H1 (cell line): ENCODE results near the gene CST5. TPM values are rescaled to one million over a fixed set of nuclear protein-coding genes. Genes with fewer than 3 reads are reported as not detected.

Experiments
- CTCF ChIA-PET: fragments of 300-600 bp; sonication (Branson Sonifier 250); formaldehyde crosslinking; loops from one replicate; lab custom pipeline; 2021; ENCODE audit not compliant: partially characterized antibody; lab: Charles Lee
- POLR2A ChIA-PET: fragments of 300-600 bp; sonication (Branson Sonifier 250); formaldehyde crosslinking; loops from one replicate; lab custom pipeline; 2021; ENCODE audit warnings: inconsistent platforms; ENCODE audit not compliant: partially characterized antibody; lab: Charles Lee
- DNase-seq, 2 experiments: peaks; one replicate each; pipeline versions ENCODE4 v3.0.0 to v3.0.0-alpha.2; 2010 to 2022; ENCODE audit warnings: low spot score in 2 of 2, low read depth in 1 of 2, mixed read lengths in 1 of 2
- FAIRE-seq: peaks from 2 replicates; lab custom pipeline; 2011; peaks lifted over from hg19 to GRCh38; lab: Jason Lieb, UNC
- H2AFZ ChIP-seq: 2 replicates; pipeline ENCODE4 v1.8.1; 2012; ENCODE audit warnings: low read length, inconsistent platforms
- H2AK5ac ChIP-seq: 2 replicates; pipeline ENCODE4 v1.6.1; 2013; ENCODE audit warnings: low read depth, low read length
- H2BK120ac ChIP-seq: replicated peaks from 2 replicates; pipeline ENCODE3; 2013; ENCODE audit warnings: low read depth, low read length, inconsistent platforms
- H2BK12ac ChIP-seq: 2 replicates; pipeline ENCODE4 v1.6.1; 2013; ENCODE audit warnings: low read depth, low read length
- H2BK15ac ChIP-seq: 2 replicates; pipeline ENCODE4 v1.6.1; 2013; ENCODE audit warnings: low read length
- H2BK20ac ChIP-seq: 2 replicates; pipeline ENCODE4 v1.6.1; 2013; ENCODE audit warnings: low read length
- H2BK5ac ChIP-seq: 2 replicates; pipeline ENCODE4 v1.6.1; 2013; ENCODE audit warnings: low read depth, low read length
- H3K14ac ChIP-seq: 2 replicates; pipeline ENCODE4 v1.6.1; 2013; ENCODE audit warnings: inconsistent platforms; ENCODE audit not compliant: insufficient read length
- H3K18ac ChIP-seq: 2 replicates; pipeline ENCODE4 v1.6.1; 2013; ENCODE audit warnings: low read length; ENCODE audit errors: extremely low read depth
- H3K23ac ChIP-seq: 2 replicates; pipeline ENCODE4 v1.6.1; 2013; ENCODE audit warnings: inconsistent platforms; ENCODE audit not compliant: insufficient read length
- H3K23me2 ChIP-seq: 2 replicates; pipeline ENCODE4 v1.6.1; 2013; ENCODE audit warnings: low read depth, low read length
- H3K27ac ChIP-seq: 2 replicates; pipeline ENCODE4 v1.6.1; 2011; ENCODE audit warnings: low read depth, low read length, inconsistent platforms
- H3K27me3 ChIP-seq, 4 experiments: replicated peaks in 1 of 4; 1 replicate in 1 of 4; 2 replicates in 3 of 4; pipeline versions ENCODE4 v1.6.1 to v1.8.1; 2011 to 2013; ENCODE audit warnings: low read length in 3 of 4, mild to moderate bottlenecking in 3 of 4, inconsistent platforms in 2 of 4, mixed read lengths in 2 of 4, moderate library complexity in 1 of 4; ENCODE audit not compliant: control insufficient read depth in 3 of 4, insufficient read depth in 3 of 4; ENCODE audit errors: extremely low read depth in 1 of 4
- H3K36me3 ChIP-seq, 4 experiments: 2 replicates each; pipeline versions ENCODE4 v1.6.1 to v1.8.1; 2011 to 2013; ENCODE audit warnings: mild to moderate bottlenecking in 4 of 4, low read length in 3 of 4, moderate library complexity in 2 of 4, control low read depth in 1 of 4, inconsistent platforms in 1 of 4; ENCODE audit not compliant: insufficient read depth in 4 of 4, control insufficient read depth in 2 of 4
- H3K4ac ChIP-seq: replicated peaks from 2 replicates; pipeline ENCODE3; 2013; ENCODE audit warnings: low read length, low read depth, mixed read lengths, inconsistent platforms; ENCODE audit not compliant: insufficient read length
- H3K4me1 ChIP-seq, 4 experiments: replicated peaks in 1 of 4; 1 replicate in 1 of 4; 2 replicates in 3 of 4; pipeline versions ENCODE4 v1.6.1 to v1.8.1; 2011 to 2013; ENCODE audit warnings: low read length in 3 of 4, inconsistent platforms in 2 of 4, mixed read lengths in 1 of 4; ENCODE audit not compliant: insufficient read depth in 4 of 4, control insufficient read depth in 3 of 4
- H3K4me2 ChIP-seq, 2 experiments: 2 replicates each; pipeline versions ENCODE4 v1.6.1 to v1.8.1; 2011 to 2013; ENCODE audit warnings: low read depth in 2 of 2, low read length in 2 of 2, control low read depth in 1 of 2, inconsistent platforms in 1 of 2, mild to moderate bottlenecking in 1 of 2; ENCODE audit not compliant: insufficient read depth in 1 of 2
- H3K4me3 ChIP-seq, 4 experiments: fragments of 200-600, 300-600 bp in 1 of 4; sonication (generic), shearing (Covaris generic), sonication (Bioruptor Twin) in 1 of 4; 2 replicates each; pipeline versions ENCODE4 v1.5.1 to v1.8.1; 2011 to 2016; ENCODE audit warnings: low read length in 4 of 4, low read depth in 3 of 4, control low read depth in 2 of 4, inconsistent platforms in 2 of 4, mild to moderate bottlenecking in 2 of 4, mixed read lengths in 1 of 4, moderate library complexity in 1 of 4; ENCODE audit not compliant: insufficient read depth in 2 of 4; ENCODE audit errors: extremely low read depth in 1 of 4
- H3K56ac ChIP-seq: replicated peaks from 2 replicates; pipeline ENCODE3; 2013; ENCODE audit warnings: low read depth, mild to moderate bottlenecking, mixed read lengths, low read length, inconsistent platforms; ENCODE audit not compliant: insufficient read length
- H3K79me1 ChIP-seq: 2 replicates; pipeline ENCODE4 v1.6.1; 2013; ENCODE audit warnings: low read depth, low read length, control low read depth
- H3K79me2 ChIP-seq, 2 experiments: 2 replicates each; pipeline versions ENCODE4 v1.6.1 to v1.8.1; 2012 to 2013; ENCODE audit warnings: low read length in 2 of 2, mild to moderate bottlenecking in 2 of 2, inconsistent platforms in 1 of 2; ENCODE audit not compliant: insufficient read depth in 2 of 2, control insufficient read depth in 1 of 2
- H3K9ac ChIP-seq, 4 experiments: replicated peaks in 1 of 4; 1 replicate in 1 of 4; 2 replicates in 3 of 4; pipeline versions ENCODE4 v1.6.1 to v1.8.1; 2011 to 2013; ENCODE audit warnings: low read depth in 3 of 4, low read length in 3 of 4, control low read depth in 2 of 4, mild to moderate bottlenecking in 2 of 4, moderate library complexity in 2 of 4, inconsistent platforms in 1 of 4; ENCODE audit errors: extremely low read depth in 1 of 4
- H3K9me3 ChIP-seq, 2 experiments: 2 replicates each; pipeline versions ENCODE4 v1.6.1 to v1.8.1; 2012 to 2013; ENCODE audit warnings: mild to moderate bottlenecking in 2 of 2, moderate library complexity in 2 of 2, control low read depth in 1 of 2, inconsistent platforms in 1 of 2, low read depth in 1 of 2, low read length in 1 of 2, mixed read lengths in 1 of 2; ENCODE audit not compliant: insufficient read depth in 2 of 2
- H4K20me1 ChIP-seq, 2 experiments: replicated peaks in 1 of 2; 2 replicates each; pipeline versions ENCODE3 to v1.8.1; 2011 to 2013; ENCODE audit warnings: inconsistent platforms in 2 of 2, low read length in 2 of 2, mild to moderate bottlenecking in 1 of 2; ENCODE audit not compliant: insufficient read depth in 2 of 2, control insufficient read depth in 1 of 2
- H4K5ac ChIP-seq: 2 replicates; pipeline ENCODE4 v1.6.1; 2013; ENCODE audit warnings: low read length, low read depth, mixed read lengths, inconsistent platforms; ENCODE audit not compliant: insufficient read length
- H4K8ac ChIP-seq: 2 replicates; pipeline ENCODE4 v1.8.0; 2013; ENCODE audit warnings: mild to moderate bottlenecking, moderate library complexity, low read length, inconsistent platforms; ENCODE audit not compliant: insufficient read depth; ENCODE audit errors: extremely low read depth
- H4K91ac ChIP-seq: replicated peaks from 2 replicates; pipeline ENCODE3; 2013; ENCODE audit warnings: low read length, mixed read lengths, inconsistent platforms; ENCODE audit not compliant: insufficient read length
- ASH2L ChIP-seq: fragments of 200-600, 300-600 bp; sonication (generic); IDR thresholded peaks from one replicate; pipeline ENCODE4 v1.7.1; 2017; ENCODE audit warnings: low read length
- CBX5 ChIP-seq: fragments of 300-800, 300-1000 bp; sonication (generic); IDR thresholded peaks from 2 replicates; pipeline ENCODE4 v1.7.1; 2016; ENCODE audit warnings: antibody characterized with exemption, low read length, low read depth
- CBX8 ChIP-seq: fragments of 300-800, 300-1000 bp; sonication (generic); IDR thresholded peaks from 2 replicates; pipeline ENCODE4 v1.7.1; 2016; ENCODE audit warnings: low read depth, low read length, borderline replicate concordance
- CTBP2 ChIP-seq: IDR thresholded peaks from 2 replicates; pipeline ENCODE4 v1.7.0; 2011; ENCODE audit warnings: borderline replicate concordance, mild to moderate bottlenecking, moderate library complexity, mixed read lengths, low read length; ENCODE audit not compliant: insufficient read depth, insufficient read length
- EGR1 ChIP-seq: IDR thresholded peaks from 2 replicates; pipeline ENCODE4 v1.6.1; 2011; ENCODE audit warnings: low read depth, low read length, borderline replicate concordance
- EP300 ChIP-seq, 2 experiments: IDR thresholded peaks; 1 replicate in 1 of 2; 2 replicates in 1 of 2; pipeline ENCODE4 v1.6.1; 2011 to 2012; ENCODE audit warnings: low read depth in 2 of 2, low read length in 2 of 2, mild to moderate bottlenecking in 2 of 2, borderline replicate concordance in 1 of 2, inconsistent platforms in 1 of 2, moderate library complexity in 1 of 2
- POLR2A ChIP-seq, 2 experiments: IDR thresholded peaks; 1 replicate in 1 of 2; 2 replicates in 1 of 2; pipeline ENCODE4 v1.6.1; 2011; ENCODE audit warnings: low read depth in 2 of 2, low read length in 2 of 2, mild to moderate bottlenecking in 2 of 2; ENCODE audit errors: control extremely low read depth in 1 of 2
- POLR2AphosphoS5 ChIP-seq: IDR thresholded peaks from 2 replicates; pipeline ENCODE4 v1.6.1; 2011; ENCODE audit warnings: low read depth, low read length
- RNF2 ChIP-seq: fragments of 200-900, 300-1000 bp; sonication (generic); IDR thresholded peaks from 2 replicates; pipeline ENCODE4 v1.7.1; 2016; ENCODE audit warnings: borderline replicate concordance, low read depth, mild to moderate bottlenecking, antibody characterized with exemption, low read length; ENCODE audit not compliant: poor library complexity, severe bottlenecking; ENCODE audit errors: missing control alignments
- SIRT6 ChIP-seq: IDR thresholded peaks from one replicate; pipeline ENCODE4 v1.7.1; 2012; ENCODE audit warnings: low read length, inconsistent platforms
- SIX5 ChIP-seq: IDR thresholded peaks from 2 replicates; pipeline ENCODE4 v1.6.1; 2011; ENCODE audit warnings: mild to moderate bottlenecking, low read depth, low read length
- SP2 ChIP-seq: IDR thresholded peaks from 2 replicates; pipeline ENCODE4 v1.6.1; 2012; ENCODE audit warnings: mild to moderate bottlenecking, low read length, inconsistent platforms
- TAF7 ChIP-seq: optimal IDR thresholded peaks from 2 replicates; pipeline ENCODE3; 2011; ENCODE audit warnings: low read depth, mild to moderate bottlenecking, inconsistent platforms, low read length, moderate library complexity, borderline replicate concordance
- ZNF274 ChIP-seq: IDR thresholded peaks from 2 replicates; pipeline ENCODE4 v1.7.0; 2012; ENCODE audit warnings: low read length, borderline replicate concordance; ENCODE audit errors: extremely low read depth
- WGBS, 2 experiments: shearing (Covaris generic) in 1 of 2; methylation state at CpG; one replicate each; pipeline versions ENCODE4 v1.1.6 to v1.1.7; 2013 to 2015; ENCODE audit warnings: low lambda C conversion rate in 2 of 2, mixed read lengths in 2 of 2, inconsistent platforms in 1 of 2, low coverage in 1 of 2, missing lambda C conversion rate in 1 of 2; ENCODE audit not compliant: insufficient replicate concordance in 2 of 2, insufficient coverage in 1 of 2, insufficient read length in 1 of 2; ENCODE audit errors: extremely low coverage in 1 of 2, missing lambda C conversion rate in 1 of 2; 5-methylcytosine and 5-hydroxymethylcytosine counted together
- polyA plus RNA-seq, 7 experiments: library from polyadenylated mRNA; depleted of rRNA in 3 of 7; stranded (reverse) in 5 of 7; unstranded in 2 of 7; fragments of >200 nt in 5 of 7; fragments of 200-250 nt in 2 of 7; gene quantifications; 1 replicate in 5 of 7; 2 replicates in 1 of 7; 4 replicates in 1 of 7; pipeline versions ENCODE4 v1.2.1 to v1.2.3, GENCODE V29; 2011 to 2013; ENCODE audit warnings: missing spikeins in 2 of 7, mixed read lengths in 2 of 7
- total RNA-seq: library from RNA; stranded (reverse); fragmentation: NEBNext Ultra II Directional; extraction: Animal tissue kit (Norgen Biotek cat#: 25700); gene quantifications from 2 replicates; pipeline ENCODE4 v1.2.1, GENCODE V29; 2021

The CST5 gene
- total and polyA plus RNA-seq, 2 of the 8 experiments (the other 6 are each of a cell fraction or from before 2014, with no cell fraction given): not detected

GRCh38 chr20:23884136-23884770 lies 4.7 kb upstream of the CST5 start:
- no peak overlapping the region for H3K23ac ChIP-seq
- H3K9ac ChIP-seq: no peak overlapping the region
- no peaks in the 10 kb centered on the region for H3K9me3 ChIP-seq
- no peak overlapping the region for H2BK12ac ChIP-seq
- H2BK15ac ChIP-seq: no peak overlapping the region
- H2BK5ac ChIP-seq: no peak overlapping the region
- no peak overlapping the region for H3K27ac ChIP-seq
- no peak overlapping the region for H4K5ac ChIP-seq
- no peak overlapping the region for H4K91ac ChIP-seq
- no peak overlapping the region for H2BK20ac ChIP-seq
- POLR2A ChIA-PET: no interaction called here
- peaks cover 0 to 1% (median 0%) of the 10 kb centered on the region in 4 experiments; a peak in 1 of 7 replicates for H3K4me1 ChIP-seq
- DNase-seq (no peak), FAIRE-seq (no peak)
- 92% methylated on average over 5 of the region's 5 CpGs; no CpG with 5 or more reads in 1 of the 2 experiments for WGBS, 2 experiments
- H3K4ac ChIP-seq: no peak overlapping the region
- no peaks in the 10 kb centered on the region; a peak in 1 of 7 replicates for H3K27me3 ChIP-seq
- no peak overlapping the region for H2BK120ac ChIP-seq
- no peak overlapping the region; the same call in 1 of the 2 replicates for H2AK5ac ChIP-seq
- H3K4me3 ChIP-seq: no peak overlapping the region
- CTCF ChIA-PET: interaction anchor here (0.7 to 1.4 kb wide), 4 partner anchors 11 to 85 kb away, joined by 3 to 5 read pairs (median 4); no protein-coding TSS in a partner anchor
- no peaks in the 10 kb centered on the region for H3K36me3 ChIP-seq
- H3K4me2 ChIP-seq: no peak overlapping the region
- no peak overlapping the region for H2AFZ ChIP-seq
- no peak overlapping the region for H3K18ac ChIP-seq
- H3K79me1 ChIP-seq: no peaks in the 10 kb centered on the region; the same call in 1 of the 2 replicates
- no peak overlapping the region for H3K14ac ChIP-seq
- H4K8ac ChIP-seq: no peak overlapping the region
- H3K56ac ChIP-seq: no peak overlapping the region
- no peaks in the 10 kb centered on the region for H4K20me1 ChIP-seq
- no peaks in the 10 kb centered on the region for H3K23me2 ChIP-seq
- no peaks in the 10 kb centered on the region for H3K79me2 ChIP-seq
- TF ChIP-seq EGR1 (no peak), SIX5 (no peak), ASH2L (no peak), CBX5 (no peak), CTBP2 (no peak), SP2 (no peak), EP300 (IDR thresholded peaks at IDR 0.05; ENCODE audit: borderline replicate concordance in 1 of 2, low read depth in 2 of 2, low read length in 2 of 2) (no peak), RNF2 (no peak), ZNF274 (no peak), POLR2AphosphoS5 (no peak), CBX8 (no peak), SIRT6 (no peak), TAF7 (no peak), POLR2A (IDR thresholded peaks at IDR 0.05; ENCODE audit: control extremely low read depth in 1 of 2, low read depth in 2 of 2, low read length in 2 of 2) (no peak)
